ENCODE measurements around the gene CRYBA4. TPM values are rescaled to one million over a fixed set of nuclear protein-coding genes. Genes with fewer than 3 reads are reported as not detected.

The CRYBA4 gene
- total RNA-seq, 4 donors from 2014 or later = not detected

DNA sequence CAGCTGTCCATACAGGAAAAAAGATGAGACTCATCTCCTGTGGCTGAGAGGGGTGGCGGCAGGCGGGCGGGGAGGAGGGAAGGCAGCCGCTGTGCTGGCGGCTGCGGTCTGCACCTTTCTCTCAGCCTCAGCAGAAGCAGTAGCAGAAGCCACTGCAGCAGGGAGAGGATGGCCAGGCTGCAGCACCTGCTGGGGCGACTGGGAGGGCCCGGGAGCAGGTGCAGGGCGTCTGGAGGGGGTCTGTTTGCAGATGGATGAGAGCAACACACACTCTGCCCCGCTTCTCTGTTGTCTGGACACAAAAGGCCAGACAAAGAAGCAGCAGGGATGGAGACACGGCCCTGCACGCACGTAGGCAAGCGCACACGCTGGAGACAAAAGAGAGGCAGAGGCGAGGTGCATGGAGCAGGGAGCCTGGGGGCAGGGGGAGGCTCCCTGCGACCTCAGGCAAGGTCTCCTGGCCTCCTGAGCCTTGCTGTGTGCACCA, 26.3 kb downstream of the CRYBA4 start:
- Histone ChIP-seq H3K4me1 (peaks cover 3 to 14% (median 12%) of the 10 kb centered on the region in 4 donors), H3K4me3 (no peak overlapping the region), H3K27me3 (peaks cover 0 to 60% (median 2%) of the 10 kb centered on the region in 4 donors), H3K27ac (replicated peaks in 1 of 4) (no peak overlapping the region), H3K9me3 (no peaks in the 10 kb centered on the region), H3K36me3 (no peaks in the 10 kb centered on the region)
- TF ChIP-seq POLR2A (IDR thresholded peaks at IDR 0.05; ENCODE audit: low read depth) (no peak), EP300 (IDR thresholded peaks at IDR 0.05) (no peak), POLR2AphosphoS5 (IDR thresholded peaks at IDR 0.05) (no peak)
- TF ChIP-seq, protein P1, sequence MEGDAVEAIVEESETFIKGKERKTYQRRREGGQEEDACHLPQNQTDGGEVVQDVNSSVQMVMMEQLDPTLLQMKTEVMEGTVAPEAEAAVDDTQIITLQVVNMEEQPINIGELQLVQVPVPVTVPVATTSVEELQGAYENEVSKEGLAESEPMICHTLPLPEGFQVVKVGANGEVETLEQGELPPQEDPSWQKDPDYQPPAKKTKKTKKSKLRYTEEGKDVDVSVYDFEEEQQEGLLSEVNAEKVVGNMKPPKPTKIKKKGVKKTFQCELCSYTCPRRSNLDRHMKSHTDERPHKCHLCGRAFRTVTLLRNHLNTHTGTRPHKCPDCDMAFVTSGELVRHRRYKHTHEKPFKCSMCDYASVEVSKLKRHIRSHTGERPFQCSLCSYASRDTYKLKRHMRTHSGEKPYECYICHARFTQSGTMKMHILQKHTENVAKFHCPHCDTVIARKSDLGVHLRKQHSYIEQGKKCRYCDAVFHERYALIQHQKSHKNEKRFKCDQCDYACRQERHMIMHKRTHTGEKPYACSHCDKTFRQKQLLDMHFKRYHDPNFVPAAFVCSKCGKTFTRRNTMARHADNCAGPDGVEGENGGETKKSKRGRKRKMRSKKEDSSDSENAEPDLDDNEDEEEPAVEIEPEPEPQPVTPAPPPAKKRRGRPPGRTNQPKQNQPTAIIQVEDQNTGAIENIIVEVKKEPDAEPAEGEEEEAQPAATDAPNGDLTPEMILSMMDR (IDR thresholded peaks at IDR 0.05) = no peak
- WGBS = 49% methylated on average over 12 of the region's 17 CpGs
- no peak for DNase-seq (ENCODE audit: extremely low spot score)
- intact Hi-C loops (cut with DNase I) = no loop called here

DNA sequence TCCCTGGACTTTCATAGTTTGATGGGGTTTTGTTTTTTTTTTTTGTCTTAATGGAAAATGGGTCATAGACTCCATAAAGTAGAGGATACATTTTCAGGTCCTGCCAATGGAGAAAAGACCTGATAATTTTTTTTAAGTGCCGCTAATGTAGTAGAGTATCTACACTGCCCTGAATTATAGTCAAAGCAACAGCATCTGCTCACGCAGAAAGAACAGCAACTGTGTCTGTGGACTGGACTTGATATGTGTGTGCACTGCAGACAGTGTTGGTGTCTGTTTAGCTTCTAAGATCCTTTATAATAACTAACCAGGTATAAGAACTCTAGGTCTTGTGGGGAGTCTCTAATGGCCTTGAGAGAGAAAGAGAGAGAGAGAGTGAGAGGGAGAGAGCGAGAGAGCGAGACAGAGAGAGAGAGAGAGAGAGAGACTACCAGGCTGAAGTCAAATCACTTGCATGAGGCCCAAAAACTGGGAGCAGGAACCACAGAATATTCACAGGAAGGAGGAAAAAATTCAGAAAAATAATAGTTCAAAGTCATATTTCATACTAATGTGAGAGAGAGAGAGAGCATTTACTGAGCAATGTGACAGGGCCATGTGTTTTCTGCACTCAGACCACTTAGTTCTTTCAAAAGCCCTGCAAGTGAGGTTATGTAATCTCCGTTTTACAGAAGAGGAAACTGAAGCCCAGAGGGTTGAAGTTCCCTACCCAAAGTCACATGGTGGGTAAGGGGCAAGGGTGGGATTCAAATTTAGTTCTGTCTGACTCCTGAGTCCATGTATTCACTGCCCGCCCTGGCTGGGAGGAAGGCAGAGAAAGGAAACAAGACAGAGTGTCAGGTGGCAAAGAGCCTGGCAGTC, 27.0 kb downstream of the CRYBA4 start:
- no peaks in the 10 kb centered on the region for H3K9me3 ChIP-seq
- TF ChIP-seq, protein P1 (IDR thresholded peaks at IDR 0.05) = no peak
- no peak for TF ChIP-seq POLR2A (IDR thresholded peaks at IDR 0.05; ENCODE audit: low read depth)
- no peak for TF ChIP-seq EP300 (IDR thresholded peaks at IDR 0.05)
- no peak for TF ChIP-seq POLR2AphosphoS5 (IDR thresholded peaks at IDR 0.05)
- no peak for DNase-seq (ENCODE audit: extremely low spot score)
- H3K4me1 ChIP-seq = peaks cover 3 to 13% (median 11%) of the 10 kb centered on the region in 4 donors
- 71% methylated on average over 6 of the region's 6 CpGs for WGBS
- H3K27ac ChIP-seq (replicated peaks in 1 of 4) = no peak overlapping the region
- no peak overlapping the region for H3K4me3 ChIP-seq
- no peaks in the 10 kb centered on the region for H3K36me3 ChIP-seq
- intact Hi-C loops (cut with DNase I) = no loop called here
- peaks cover 0 to 60% (median 2%) of the 10 kb centered on the region in 4 donors for H3K27me3 ChIP-seq

DNA sequence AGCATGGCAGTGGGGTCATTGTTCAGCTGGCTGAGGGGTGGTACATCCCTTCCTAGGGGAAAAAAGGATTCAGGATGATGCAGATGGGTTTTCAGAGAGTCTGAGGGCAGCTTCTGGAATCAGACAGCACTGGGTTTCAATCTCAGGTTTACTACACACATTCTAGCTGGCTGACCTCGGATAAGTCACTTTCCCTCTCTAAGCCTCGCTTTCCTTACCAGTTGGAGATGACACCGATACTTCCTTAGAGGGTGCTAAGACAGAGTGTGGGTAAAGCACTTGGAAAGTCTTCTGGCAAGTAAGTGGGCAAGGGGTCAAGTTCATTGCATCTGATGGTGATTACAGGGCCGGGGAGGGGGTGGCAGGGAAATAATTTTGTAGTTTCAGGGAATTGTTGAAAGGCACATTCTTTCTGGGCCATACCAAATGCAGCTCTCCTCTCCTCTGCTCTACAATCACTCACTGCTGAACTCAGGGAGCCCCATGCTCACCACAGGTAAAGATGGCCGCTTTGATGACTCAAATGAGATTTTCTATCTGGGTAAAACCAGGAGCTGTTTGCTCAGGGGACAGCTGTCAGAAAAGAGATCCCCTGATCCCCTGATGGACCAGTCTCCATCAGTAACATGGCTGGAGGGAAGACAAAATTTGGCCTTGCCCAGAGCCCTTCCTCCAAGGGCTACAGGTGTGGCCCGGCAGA, 29.1 kb downstream of the CRYBA4 start:
- Histone ChIP-seq H3K9me3 (no peaks in the 10 kb centered on the region), H3K27ac (replicated peaks in 1 of 4) (no peak overlapping the region), H3K27me3 (peaks cover 0 to 77% (median 2%) of the 10 kb centered on the region in 4 donors), H3K36me3 (no peaks in the 10 kb centered on the region), H3K4me3 (no peak overlapping the region), H3K4me1 (no peaks in the 10 kb centered on the region)
- no peak for TF ChIP-seq POLR2A (IDR thresholded peaks at IDR 0.05; ENCODE audit: low read depth)
- no peak for TF ChIP-seq POLR2AphosphoS5 (IDR thresholded peaks at IDR 0.05)
- TF ChIP-seq, protein P1 (IDR thresholded peaks at IDR 0.05) = no peak
- no peak for TF ChIP-seq EP300 (IDR thresholded peaks at IDR 0.05)
- intact Hi-C loops (cut with DNase I) = no loop called here
- no peak for DNase-seq (ENCODE audit: extremely low spot score)
- WGBS = 77% methylated on average over 6 of the region's 6 CpGs

DNA sequence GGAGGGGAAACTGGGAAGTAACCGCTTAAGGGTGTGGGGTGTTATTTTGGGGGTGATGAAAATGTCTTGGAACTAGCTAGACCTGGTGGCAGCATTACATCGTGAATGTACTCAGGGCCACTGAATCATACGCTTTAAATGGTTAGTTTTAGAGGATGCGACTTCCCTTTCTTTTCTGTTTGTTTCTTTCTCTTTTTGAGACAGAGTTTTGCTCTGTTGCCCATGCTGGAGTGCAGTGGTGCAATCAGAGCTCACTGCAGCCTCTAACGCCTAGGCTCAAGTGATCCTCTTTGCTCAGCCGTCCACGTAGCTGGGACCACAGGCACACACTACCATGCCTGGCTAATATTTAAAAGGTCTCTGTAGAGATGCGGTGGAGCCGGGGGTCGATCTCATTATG, 30.1 kb downstream of the CRYBA4 start:
- H3K27me3 ChIP-seq = peaks cover 0 to 81% (median 6%) of the 10 kb centered on the region in 4 donors
- DNase-seq (ENCODE audit: extremely low spot score) = no peak
- intact Hi-C loops (cut with DNase I) = no loop called here
- TF ChIP-seq POLR2A (IDR thresholded peaks at IDR 0.05; ENCODE audit: low read depth) (no peak), EP300 (IDR thresholded peaks at IDR 0.05) (no peak), POLR2AphosphoS5 (IDR thresholded peaks at IDR 0.05) (no peak)
- TF ChIP-seq, protein P1 (IDR thresholded peaks at IDR 0.05) = no peak
- peaks cover under 1 to 2% (median under 1%) of the 10 kb centered on the region in 4 donors for H3K4me1 ChIP-seq
- H3K36me3 ChIP-seq = no peaks in the 10 kb centered on the region
- no peak overlapping the region for H3K27ac ChIP-seq (replicated peaks in 1 of 4)
- H3K9me3 ChIP-seq = no peaks in the 10 kb centered on the region
- no peak overlapping the region for H3K4me3 ChIP-seq
- 82% methylated on average over 10 of the region's 10 CpGs for WGBS
